Smooth muscle cell (in vitro differentiated cells): ENCODE results near the gene XXYLT1. TPM values are rescaled to one million over a fixed set of nuclear protein-coding genes. Genes with fewer than 3 reads are reported as not detected.
A peak's percentile ranks its signal among the peaks of the same experiment; 100 is the strongest.

ENCODE experiments used
- DNase-seq: peaks from one replicate; lab custom pipeline; 2025; ENCODE audit not compliant: unreplicated experiment; lab: John Stamatoyannopoulos, UW
- H2AFZ ChIP-seq: fragments of 200-600 bp; sonication (generic); 2 replicates; pipeline ENCODE4 v1.6.0; 2016; ENCODE audit warnings: antibody characterized with exemption, low read depth, mild to moderate bottlenecking
- H3F3A ChIP-seq: fragments of 200-600 bp; sonication (generic); 2 replicates; pipeline ENCODE4 v1.6.0; 2017; ENCODE audit warnings: antibody characterized with exemption, low read depth
- H3K27ac ChIP-seq: fragments of 200-600 bp; sonication (generic); 2 replicates; pipeline ENCODE4 v1.5.1; 2016; ENCODE audit warnings: low read depth, mild to moderate bottlenecking
- H3K27me3 ChIP-seq: fragments of 200-600 bp; sonication (generic); 2 replicates; pipeline ENCODE4 v1.6.1; 2016; ENCODE audit warnings: low read depth, mild to moderate bottlenecking
- H3K36me3 ChIP-seq: fragments of 200-600 bp; sonication (generic); 2 replicates; pipeline ENCODE4 v1.5.1; 2016; ENCODE audit warnings: low read depth
- H3K4me1 ChIP-seq: fragments of 200-600 bp; sonication (generic); 2 replicates; pipeline ENCODE4 v1.5.1; 2016; ENCODE audit warnings: low read depth
- H3K4me2 ChIP-seq: fragments of 200-600 bp; sonication (generic); 2 replicates; pipeline ENCODE4 v1.6.0; 2016; ENCODE audit warnings: mild to moderate bottlenecking
- H3K4me3 ChIP-seq: fragments of 200-600 bp; sonication (generic); 2 replicates; pipeline ENCODE4 v1.5.1; 2016; ENCODE audit warnings: mild to moderate bottlenecking
- H3K79me2 ChIP-seq: fragments of 200-600 bp; sonication (generic); 2 replicates; pipeline ENCODE4 v1.6.0; 2016; ENCODE audit warnings: low read depth, mild to moderate bottlenecking
- H3K9ac ChIP-seq: fragments of 200-600 bp; sonication (generic); 2 replicates; pipeline ENCODE4 v1.6.0; 2016; ENCODE audit warnings: low read depth
- H3K9me3 ChIP-seq: fragments of 200-600 bp; sonication (generic); replicated peaks from 2 replicates; pipeline ENCODE4 v1.5.1; 2016; ENCODE audit warnings: low read depth
- H4K20me1 ChIP-seq: fragments of 200-600 bp; sonication (generic); 2 replicates; pipeline ENCODE4 v1.6.0; 2016; ENCODE audit warnings: low read depth
- WGBS: methylation state at CpG from one replicate; pipeline ENCODE4 v1.1.7; 2016; ENCODE audit warnings: low lambda C conversion rate; 5-methylcytosine and 5-hydroxymethylcytosine counted together
- polyA plus RNA-seq: library from polyadenylated mRNA; unstranded; fragments of >200 nt; fragmentation: Nextera tagmentation; extraction: Ambion mirVana; gene quantifications from 2 replicates; pipeline ENCODE4 v1.2.1, GENCODE V29; 2016
- total RNA-seq: library from RNA; depleted of rRNA; stranded (reverse); fragments of >200 nt; gene quantifications from 2 replicates; pipeline ENCODE4 v1.2.3, GENCODE V29; 2014
- TF ChIP-seq, protein P1 (sequence below): fragments of 200-600 bp; sonication (generic); IDR thresholded peaks from 2 replicates; pipeline ENCODE4 v1.5.1; 2017; ENCODE audit warnings: borderline replicate concordance, mild to moderate bottlenecking, antibody characterized with exemption; ENCODE audit not compliant: insufficient read depth, poor library complexity, severe bottlenecking

Gene XXYLT1
- total and polyA plus RNA-seq, 2 experiments from 2014 or later: 22.2 to 35.4 TPM

- H4K20me1 ChIP-seq: peaks cover 4% of the 10 kb centered on the region
- no peak for DNase-seq
- H3K36me3 ChIP-seq: no peaks in the 10 kb centered on the region
- no peaks in the 10 kb centered on the region for H3K27me3 ChIP-seq
- peak overlapping the region; percentile 93 for H3K4me2 ChIP-seq
- H3K4me1 ChIP-seq: peaks cover 14% of the 10 kb centered on the region
- H3K79me2 ChIP-seq: peaks cover 3% of the 10 kb centered on the region
- peak overlapping the region; percentile 70 for H2AFZ ChIP-seq
- WGBS: 5% methylated on average over 36 of the region's 41 CpGs
- TF ChIP-seq, protein P1, sequence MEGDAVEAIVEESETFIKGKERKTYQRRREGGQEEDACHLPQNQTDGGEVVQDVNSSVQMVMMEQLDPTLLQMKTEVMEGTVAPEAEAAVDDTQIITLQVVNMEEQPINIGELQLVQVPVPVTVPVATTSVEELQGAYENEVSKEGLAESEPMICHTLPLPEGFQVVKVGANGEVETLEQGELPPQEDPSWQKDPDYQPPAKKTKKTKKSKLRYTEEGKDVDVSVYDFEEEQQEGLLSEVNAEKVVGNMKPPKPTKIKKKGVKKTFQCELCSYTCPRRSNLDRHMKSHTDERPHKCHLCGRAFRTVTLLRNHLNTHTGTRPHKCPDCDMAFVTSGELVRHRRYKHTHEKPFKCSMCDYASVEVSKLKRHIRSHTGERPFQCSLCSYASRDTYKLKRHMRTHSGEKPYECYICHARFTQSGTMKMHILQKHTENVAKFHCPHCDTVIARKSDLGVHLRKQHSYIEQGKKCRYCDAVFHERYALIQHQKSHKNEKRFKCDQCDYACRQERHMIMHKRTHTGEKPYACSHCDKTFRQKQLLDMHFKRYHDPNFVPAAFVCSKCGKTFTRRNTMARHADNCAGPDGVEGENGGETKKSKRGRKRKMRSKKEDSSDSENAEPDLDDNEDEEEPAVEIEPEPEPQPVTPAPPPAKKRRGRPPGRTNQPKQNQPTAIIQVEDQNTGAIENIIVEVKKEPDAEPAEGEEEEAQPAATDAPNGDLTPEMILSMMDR: no peak
- H3K27ac ChIP-seq: peak overlapping the region; percentile 26
- H3K9me3 ChIP-seq: no peaks in the 10 kb centered on the region
- peak overlapping the region; percentile 80 for H3K4me3 ChIP-seq
- peaks cover 27% of the 10 kb centered on the region for H3F3A ChIP-seq
- H3K9ac ChIP-seq: peak overlapping the region; percentile 69
Measured at GRCh38 chr3:195260280-195260905, 10.6 kb downstream of the XXYLT1 start.

DNA sequence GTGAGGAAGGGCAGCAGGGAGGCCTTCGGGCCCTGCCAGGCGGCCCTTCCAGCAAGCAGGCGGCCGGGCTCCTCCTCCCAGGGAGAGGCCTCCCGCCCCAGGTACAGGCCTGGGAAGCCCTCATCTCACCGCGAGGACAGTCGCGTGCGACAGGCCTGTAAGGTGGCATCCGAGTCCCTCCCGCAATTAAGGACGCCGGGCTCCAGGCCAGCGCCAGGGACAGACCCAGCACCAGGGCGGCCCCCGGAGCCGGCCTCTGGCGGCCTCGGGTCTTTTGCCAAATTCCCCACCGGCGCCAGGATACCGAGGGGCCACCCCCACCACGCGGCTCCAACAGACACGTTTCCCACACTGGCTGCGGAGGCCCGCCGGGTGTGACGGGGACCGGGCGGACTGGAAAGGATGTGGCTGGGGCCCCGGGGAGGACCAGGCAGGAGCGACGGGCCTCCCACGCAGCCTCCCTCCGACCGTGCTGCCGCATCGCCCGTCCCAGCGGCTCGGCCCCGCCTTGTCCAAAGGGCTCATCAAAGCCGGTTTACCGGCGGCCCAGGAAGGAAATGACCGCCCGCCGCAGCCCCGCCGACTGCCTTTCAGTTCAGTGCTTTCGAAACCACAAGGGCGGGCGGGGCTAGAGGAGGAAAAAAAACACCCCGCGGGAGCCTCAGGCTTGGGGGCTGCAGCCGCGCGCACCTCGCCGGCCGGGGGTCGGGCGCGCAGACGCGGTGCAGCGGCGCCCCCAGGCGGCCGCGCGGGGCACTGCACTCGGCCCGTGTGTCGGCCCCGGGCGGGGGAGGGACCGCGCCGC is 11.3 kb downstream of the XXYLT1 start:
- under 1% methylated on average over 68 of the region's 82 CpGs for WGBS
- Histone ChIP-seq H3F3A (peaks cover 27% of the 10 kb centered on the region), H3K27ac (peak overlapping the region; percentile 92), H4K20me1 (peaks cover 4% of the 10 kb centered on the region), H3K9ac (peak overlapping the region; percentile 59), H3K4me2 (peak overlapping the region; percentile 93), H2AFZ (peak overlapping the region; percentile 79), H3K9me3 (no peaks in the 10 kb centered on the region), H3K79me2 (peaks cover 3% of the 10 kb centered on the region), H3K36me3 (no peaks in the 10 kb centered on the region), H3K27me3 (no peaks in the 10 kb centered on the region), H3K4me3 (peak overlapping the region; percentile 80), H3K4me1 (peaks cover 14% of the 10 kb centered on the region)
- TF ChIP-seq, protein P1: peak; percentile 50
- DNase-seq: peak; percentile 86

DNA sequence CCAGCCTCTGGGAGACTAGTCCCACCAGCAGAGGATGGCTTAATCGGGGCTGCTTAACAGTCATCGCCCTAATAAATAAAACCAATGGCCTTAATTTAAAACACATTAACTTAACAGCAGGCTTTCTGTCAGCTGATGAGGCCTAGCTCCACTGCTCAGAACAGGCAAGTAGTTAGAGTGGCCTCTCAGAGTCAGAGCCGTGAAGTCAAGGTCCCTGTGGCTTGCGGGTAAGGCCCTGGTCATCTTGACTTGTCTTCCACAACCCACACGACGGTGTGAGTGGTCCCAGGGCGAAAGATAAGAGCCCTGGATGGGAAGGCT is 11.8 kb downstream of the XXYLT1 start:
- no peaks in the 10 kb centered on the region for H3K36me3 ChIP-seq
- peak overlapping the region; percentile 80 for H3K4me3 ChIP-seq
- DNase-seq: no peak
- no peaks in the 10 kb centered on the region for H3K27me3 ChIP-seq
- H3K9me3 ChIP-seq: no peaks in the 10 kb centered on the region
- H3K9ac ChIP-seq: peak overlapping the region; percentile 59
- TF ChIP-seq, protein P1: no peak
- 16% methylated on average over 7 of the region's 7 CpGs for WGBS
- peaks cover 26% of the 10 kb centered on the region for H3F3A ChIP-seq
- H3K79me2 ChIP-seq: peaks cover 3% of the 10 kb centered on the region
- H3K27ac ChIP-seq: peak overlapping the region; percentile 92
- H2AFZ ChIP-seq: peak overlapping the region; percentile 79
- peaks cover 15% of the 10 kb centered on the region for H3K4me1 ChIP-seq
- peaks cover 4% of the 10 kb centered on the region for H4K20me1 ChIP-seq
- peak overlapping the region; percentile 93 for H3K4me2 ChIP-seq
